Measurements from ENCODE around the gene BPI.

Gene BPI

DNA sequence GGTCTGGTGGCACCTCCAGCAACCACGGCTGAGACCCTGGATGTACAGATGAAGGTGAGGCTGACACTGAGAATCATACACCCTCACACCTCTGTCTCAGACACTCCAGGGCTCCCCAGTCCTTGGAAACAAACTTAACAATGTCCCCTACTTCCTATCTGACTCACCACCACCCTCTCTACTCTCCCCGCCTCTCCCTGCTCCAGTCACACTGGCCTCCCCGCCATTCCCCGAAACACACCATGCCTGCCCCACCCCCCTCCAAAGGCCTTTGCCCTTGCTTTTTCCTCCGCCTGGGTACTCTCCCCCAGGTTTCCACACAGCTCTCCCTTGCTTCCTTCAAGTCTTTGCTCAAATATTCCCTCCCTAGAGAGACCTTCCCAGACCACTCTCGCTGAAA lies 16.3 kb downstream of the BPI start:
- H3K4me3 ChIP-seq (ENCODE audit: low read depth, low read length): no peak overlapping the region
- TF ChIP-seq, protein P1, sequence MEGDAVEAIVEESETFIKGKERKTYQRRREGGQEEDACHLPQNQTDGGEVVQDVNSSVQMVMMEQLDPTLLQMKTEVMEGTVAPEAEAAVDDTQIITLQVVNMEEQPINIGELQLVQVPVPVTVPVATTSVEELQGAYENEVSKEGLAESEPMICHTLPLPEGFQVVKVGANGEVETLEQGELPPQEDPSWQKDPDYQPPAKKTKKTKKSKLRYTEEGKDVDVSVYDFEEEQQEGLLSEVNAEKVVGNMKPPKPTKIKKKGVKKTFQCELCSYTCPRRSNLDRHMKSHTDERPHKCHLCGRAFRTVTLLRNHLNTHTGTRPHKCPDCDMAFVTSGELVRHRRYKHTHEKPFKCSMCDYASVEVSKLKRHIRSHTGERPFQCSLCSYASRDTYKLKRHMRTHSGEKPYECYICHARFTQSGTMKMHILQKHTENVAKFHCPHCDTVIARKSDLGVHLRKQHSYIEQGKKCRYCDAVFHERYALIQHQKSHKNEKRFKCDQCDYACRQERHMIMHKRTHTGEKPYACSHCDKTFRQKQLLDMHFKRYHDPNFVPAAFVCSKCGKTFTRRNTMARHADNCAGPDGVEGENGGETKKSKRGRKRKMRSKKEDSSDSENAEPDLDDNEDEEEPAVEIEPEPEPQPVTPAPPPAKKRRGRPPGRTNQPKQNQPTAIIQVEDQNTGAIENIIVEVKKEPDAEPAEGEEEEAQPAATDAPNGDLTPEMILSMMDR (IDR thresholded peaks at IDR 0.05; ENCODE audit: insufficient read depth, low read length, missing control alignments): no peak
- DNase-seq (ENCODE audit: low read depth, low spot score): no peak
- ChIA-PET POLR2A (no interaction called here), CTCF (interaction anchor here (0.9 to 8.2 kb wide), 8 partner anchors 15 to 263 kb away, joined by 3 to 96 read pairs (median 4); partner anchors contain the start of gene BPI)

DNA sequence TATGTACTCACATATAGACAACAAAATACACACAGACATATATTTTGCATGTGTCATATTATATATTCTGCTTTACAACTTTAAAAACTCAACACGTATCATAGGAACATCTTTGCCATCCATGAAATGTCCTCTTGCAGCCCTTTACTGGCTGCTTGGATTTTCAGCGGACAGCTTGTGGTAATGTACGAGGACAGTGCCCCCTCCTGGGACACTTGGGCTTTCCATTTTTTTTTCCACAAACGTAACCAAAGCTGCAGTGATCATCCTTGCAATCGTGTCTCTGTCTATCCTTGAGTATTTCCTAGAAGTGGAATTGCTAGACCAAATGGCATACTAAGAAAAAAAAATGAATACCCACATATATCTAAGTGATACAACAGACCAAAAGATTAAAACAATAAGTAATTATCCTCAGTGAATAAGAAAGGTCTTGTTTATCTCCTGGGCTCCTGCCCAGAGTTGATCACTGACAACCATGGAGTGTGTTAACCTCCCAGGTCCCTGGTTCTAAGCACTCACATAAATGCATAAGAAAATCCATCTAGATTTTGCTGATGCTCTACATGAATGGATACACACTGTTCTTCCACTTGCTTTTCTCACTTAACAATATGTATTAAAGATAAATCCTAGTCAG lies 18.1 kb downstream of the BPI start:
- DNase-seq (ENCODE audit: low read depth, low spot score): no peak
- ChIA-PET POLR2A (no interaction called here), CTCF (interaction anchor here (0.6 to 8.2 kb wide), 12 partner anchors 8 to 757 kb away, joined by 3 to 70 read pairs (median 4); partner anchors contain the start of gene BPI)
- TF ChIP-seq, protein P1 (IDR thresholded peaks at IDR 0.05; ENCODE audit: insufficient read depth, low read length, missing control alignments): peak; percentile 58
- no peak overlapping the region for H3K4me3 ChIP-seq (ENCODE audit: low read depth, low read length)

DNA sequence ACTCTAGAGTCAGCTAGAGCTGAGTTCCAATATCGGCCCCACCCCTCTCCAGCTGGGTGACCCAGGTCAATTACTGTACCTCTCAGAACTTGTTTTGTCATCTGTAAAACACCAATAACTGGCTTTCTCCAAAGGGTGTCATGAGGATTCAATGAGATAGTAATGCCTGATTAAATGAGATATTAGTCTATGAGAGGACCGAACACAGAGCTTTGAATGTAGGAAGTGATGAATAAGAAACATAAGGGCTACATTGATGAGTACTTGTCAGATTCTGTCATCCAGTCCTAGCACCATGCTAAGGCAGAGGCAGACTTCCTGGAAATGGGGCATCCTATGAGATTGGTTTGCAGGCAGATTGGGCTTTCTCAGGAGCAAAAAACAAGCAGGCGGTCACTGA lies 20.2 kb downstream of the BPI start:
- CTCF ChIA-PET: interaction anchor here (0.8 to 3.8 kb wide), 7 partner anchors 16 to 760 kb away, joined by 3 to 91 read pairs (median 6); no protein-coding TSS in a partner anchor
- no peak overlapping the region for H3K4me3 ChIP-seq (ENCODE audit: low read depth, low read length)
- TF ChIP-seq, protein P1 (IDR thresholded peaks at IDR 0.05; ENCODE audit: insufficient read depth, low read length, missing control alignments): no peak
- POLR2A ChIA-PET: no interaction called here
- no peak for DNase-seq (ENCODE audit: low read depth, low spot score)

DNA sequence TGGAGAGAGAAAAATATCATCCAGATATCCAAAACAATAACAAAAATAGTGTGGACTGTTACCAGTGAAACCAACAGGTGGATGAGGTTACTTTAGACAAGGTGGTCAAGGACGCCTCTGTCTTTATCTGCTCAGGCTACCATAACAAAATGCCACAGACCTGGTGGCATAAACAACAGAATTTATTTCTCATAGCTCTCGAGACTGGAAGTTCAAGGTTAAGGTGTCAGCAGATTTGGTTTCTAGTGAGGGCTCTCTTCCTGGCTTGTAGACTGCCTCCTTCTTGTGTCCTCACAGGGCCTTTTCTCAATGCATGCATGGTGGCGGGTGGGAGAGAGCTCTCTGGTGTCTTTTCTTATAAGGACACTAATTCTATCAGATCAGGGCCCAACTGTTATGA lies 21.2 kb downstream of the BPI start:
- no peak overlapping the region for H3K4me3 ChIP-seq (ENCODE audit: low read depth, low read length)
- POLR2A ChIA-PET: no interaction called here
- CTCF ChIA-PET: interaction anchor here (0.6 to 3.8 kb wide), 9 partner anchors 8 to 267 kb away, joined by 3 to 91 read pairs (median 3); no protein-coding TSS in a partner anchor
- no peak for DNase-seq (ENCODE audit: low read depth, low spot score)
- TF ChIP-seq, protein P1 (IDR thresholded peaks at IDR 0.05; ENCODE audit: insufficient read depth, low read length, missing control alignments): no peak

DNA sequence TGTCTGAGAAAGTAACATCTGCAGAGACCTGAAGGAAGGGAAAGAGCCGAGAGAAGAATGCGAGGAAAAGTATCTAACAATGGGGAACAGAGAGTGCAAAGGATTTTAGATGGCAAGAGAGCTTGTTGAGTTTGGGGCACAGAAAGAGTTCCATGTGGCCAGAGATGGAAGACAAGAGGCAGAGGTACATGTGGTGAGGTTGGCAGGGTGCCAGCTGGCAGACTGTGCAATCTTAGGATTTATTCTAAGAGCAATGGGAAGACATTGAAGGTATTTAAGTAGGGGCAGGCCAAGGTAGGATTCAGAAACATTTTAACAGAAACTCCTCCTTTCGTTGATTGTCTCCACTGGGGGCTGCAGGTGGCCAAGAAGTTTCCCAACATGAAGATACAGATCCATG lies 21.9 kb downstream of the BPI start:
- TF ChIP-seq, protein P1 (IDR thresholded peaks at IDR 0.05; ENCODE audit: insufficient read depth, low read length, missing control alignments): no peak
- no peak overlapping the region for H3K4me3 ChIP-seq (ENCODE audit: low read depth, low read length)
- POLR2A ChIA-PET: no interaction called here
- DNase-seq (ENCODE audit: low read depth, low spot score): no peak
- CTCF ChIA-PET: interaction anchor here (0.9 to 3.8 kb wide), 4 partner anchors 9 to 268 kb away, joined by 3 to 91 read pairs (median 4); no protein-coding TSS in a partner anchor

DNA sequence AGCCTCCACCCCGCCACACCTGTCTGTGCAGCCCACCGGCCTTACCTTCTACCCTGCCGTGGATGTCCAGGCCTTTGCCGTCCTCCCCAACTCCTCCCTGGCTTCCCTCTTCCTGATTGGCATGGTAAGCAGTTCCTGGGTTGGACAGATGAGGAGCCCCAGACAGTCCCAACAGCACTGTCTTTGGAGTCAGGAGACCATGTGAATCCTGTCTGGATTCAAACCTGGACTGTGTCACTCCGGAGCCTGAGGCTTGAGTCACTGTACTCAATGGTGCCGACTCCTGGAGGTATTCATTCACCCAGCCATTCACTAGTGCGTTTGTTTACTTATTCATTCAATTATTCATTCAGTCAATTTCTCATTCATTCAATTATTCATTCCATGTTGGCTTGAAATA lies 22.4 kb downstream of the BPI start:
- no peak overlapping the region for H3K4me3 ChIP-seq (ENCODE audit: low read depth, low read length)
- DNase-seq (ENCODE audit: low read depth, low spot score): no peak
- CTCF ChIA-PET: interaction anchor here (0.9 to 3.8 kb wide), 4 partner anchors 10 to 268 kb away, joined by 3 to 91 read pairs (median 4); no protein-coding TSS in a partner anchor
- TF ChIP-seq, protein P1 (IDR thresholded peaks at IDR 0.05; ENCODE audit: insufficient read depth, low read length, missing control alignments): no peak
- POLR2A ChIA-PET: no interaction called here
